Measurements from ENCODE around the gene AGBL3. TPM values are rescaled to one million over a fixed set of nuclear protein-coding genes. Genes with fewer than 3 reads are reported as not detected.
A peak's percentile ranks its signal among the peaks of the same experiment; 100 is the strongest.

Gene AGBL3
- total and polyA plus RNA-seq, 4 donors = 0.67 to 3.1 (median 1.8) TPM

DNA sequence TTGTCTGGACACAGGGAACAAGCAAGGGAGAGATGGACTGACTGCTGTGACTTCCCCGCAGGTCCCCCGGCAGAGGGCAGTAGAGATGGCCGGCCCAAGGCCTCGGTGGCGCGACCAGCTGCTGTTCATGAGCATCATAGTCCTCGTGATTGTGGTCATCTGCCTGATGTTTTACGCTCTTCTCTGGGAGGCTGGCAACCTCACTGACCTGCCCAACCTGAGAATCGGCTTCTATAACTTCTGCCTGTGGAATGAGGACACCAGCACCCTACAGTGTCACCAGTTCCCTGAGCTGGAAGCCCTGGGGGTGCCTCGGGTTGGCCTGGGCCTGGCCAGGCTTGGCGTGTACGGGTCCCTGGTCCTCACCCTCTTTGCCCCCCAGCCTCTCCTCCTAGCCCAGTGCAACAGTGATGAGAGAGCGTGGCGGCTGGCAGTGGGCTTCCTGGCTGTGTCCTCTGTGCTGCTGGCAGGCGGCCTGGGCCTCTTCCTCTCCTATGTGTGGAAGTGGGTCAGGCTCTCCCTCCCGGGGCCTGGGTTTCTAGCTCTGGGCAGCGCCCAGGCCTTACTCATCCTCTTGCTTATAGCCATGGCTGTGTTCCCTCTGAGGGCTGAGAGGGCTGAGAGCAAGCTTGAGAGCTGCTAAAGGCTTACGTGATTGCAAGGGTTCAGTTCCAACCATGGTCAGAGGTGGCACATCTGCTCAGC is 178.2 kb downstream of the AGBL3 start:
- Histone ChIP-seq H3K27ac (ENCODE audit: low read depth in 1 of 2, low read length in 2 of 2) (peak overlapping the region; percentile 16 to 69), H3K9ac (ENCODE audit: low read depth in 1 of 2, low read length in 2 of 2) (no peak overlapping the region), H3K9me3 (ENCODE audit: control insufficient read depth in 4 of 4, low read length in 3 of 4) (no peaks in the 10 kb centered on the region), H3K4me3 (ENCODE audit: low read depth in 1 of 3, low read length in 3 of 3) (no peak overlapping the region), H3K27me3 (ENCODE audit: control insufficient read depth in 4 of 4, insufficient read depth in 4 of 4, low read length in 3 of 4) (no peaks in the 10 kb centered on the region), H3K36me3 (ENCODE audit: control insufficient read depth in 4 of 4, insufficient read depth in 3 of 4, low read depth in 1 of 4, low read length in 3 of 4) (peaks cover 3 to 24% (median 10%) of the 10 kb centered on the region in 4 donors), H3K4me1 (ENCODE audit: control insufficient read depth in 4 of 4, insufficient read depth in 4 of 4, low read length in 3 of 4) (peaks cover 5 to 45% (median 28%) of the 10 kb centered on the region in 4 donors)
- 78% methylated on average over 18 of the region's 18 CpGs for WGBS
- no peak for DNase-seq (ENCODE audit: low spot score)
- TF ChIP-seq GABPA (IDR thresholded peaks at IDR 0.05 in 1 of 2, conservative IDR thresholded peaks at IDR 0.05 in 1 of 2) = no peak
- TF ChIP-seq, protein P1, sequence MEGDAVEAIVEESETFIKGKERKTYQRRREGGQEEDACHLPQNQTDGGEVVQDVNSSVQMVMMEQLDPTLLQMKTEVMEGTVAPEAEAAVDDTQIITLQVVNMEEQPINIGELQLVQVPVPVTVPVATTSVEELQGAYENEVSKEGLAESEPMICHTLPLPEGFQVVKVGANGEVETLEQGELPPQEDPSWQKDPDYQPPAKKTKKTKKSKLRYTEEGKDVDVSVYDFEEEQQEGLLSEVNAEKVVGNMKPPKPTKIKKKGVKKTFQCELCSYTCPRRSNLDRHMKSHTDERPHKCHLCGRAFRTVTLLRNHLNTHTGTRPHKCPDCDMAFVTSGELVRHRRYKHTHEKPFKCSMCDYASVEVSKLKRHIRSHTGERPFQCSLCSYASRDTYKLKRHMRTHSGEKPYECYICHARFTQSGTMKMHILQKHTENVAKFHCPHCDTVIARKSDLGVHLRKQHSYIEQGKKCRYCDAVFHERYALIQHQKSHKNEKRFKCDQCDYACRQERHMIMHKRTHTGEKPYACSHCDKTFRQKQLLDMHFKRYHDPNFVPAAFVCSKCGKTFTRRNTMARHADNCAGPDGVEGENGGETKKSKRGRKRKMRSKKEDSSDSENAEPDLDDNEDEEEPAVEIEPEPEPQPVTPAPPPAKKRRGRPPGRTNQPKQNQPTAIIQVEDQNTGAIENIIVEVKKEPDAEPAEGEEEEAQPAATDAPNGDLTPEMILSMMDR (IDR thresholded peaks at IDR 0.05; ENCODE audit: low read depth, low read length, missing input control) = peak; percentile 9

- Histone ChIP-seq H3K27ac (ENCODE audit: low read depth in 1 of 2, low read length in 2 of 2) (peak overlapping the region; percentile 10 to 69), H3K4me1 (ENCODE audit: control insufficient read depth in 4 of 4, insufficient read depth in 4 of 4, low read length in 3 of 4) (peaks cover 5 to 42% (median 22%) of the 10 kb centered on the region in 4 donors), H3K9ac (ENCODE audit: low read depth in 1 of 2, low read length in 2 of 2) (no peak overlapping the region), H3K36me3 (ENCODE audit: control insufficient read depth in 4 of 4, insufficient read depth in 3 of 4, low read depth in 1 of 4, low read length in 3 of 4) (peaks cover 3 to 24% (median 10%) of the 10 kb centered on the region in 4 donors), H3K4me3 (ENCODE audit: low read depth in 1 of 3, low read length in 3 of 3) (no peak overlapping the region), H3K9me3 (ENCODE audit: control insufficient read depth in 4 of 4, low read length in 3 of 4) (no peaks in the 10 kb centered on the region), H3K27me3 (ENCODE audit: control insufficient read depth in 4 of 4, insufficient read depth in 4 of 4, low read length in 3 of 4) (no peaks in the 10 kb centered on the region)
- TF ChIP-seq, protein P2, sequence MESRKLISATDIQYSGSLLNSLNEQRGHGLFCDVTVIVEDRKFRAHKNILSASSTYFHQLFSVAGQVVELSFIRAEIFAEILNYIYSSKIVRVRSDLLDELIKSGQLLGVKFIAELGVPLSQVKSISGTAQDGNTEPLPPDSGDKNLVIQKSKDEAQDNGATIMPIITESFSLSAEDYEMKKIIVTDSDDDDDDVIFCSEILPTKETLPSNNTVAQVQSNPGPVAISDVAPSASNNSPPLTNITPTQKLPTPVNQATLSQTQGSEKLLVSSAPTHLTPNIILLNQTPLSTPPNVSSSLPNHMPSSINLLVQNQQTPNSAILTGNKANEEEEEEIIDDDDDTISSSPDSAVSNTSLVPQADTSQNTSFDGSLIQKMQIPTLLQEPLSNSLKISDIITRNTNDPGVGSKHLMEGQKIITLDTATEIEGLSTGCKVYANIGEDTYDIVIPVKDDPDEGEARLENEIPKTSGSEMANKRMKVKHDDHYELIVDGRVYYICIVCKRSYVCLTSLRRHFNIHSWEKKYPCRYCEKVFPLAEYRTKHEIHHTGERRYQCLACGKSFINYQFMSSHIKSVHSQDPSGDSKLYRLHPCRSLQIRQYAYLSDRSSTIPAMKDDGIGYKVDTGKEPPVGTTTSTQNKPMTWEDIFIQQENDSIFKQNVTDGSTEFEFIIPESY (IDR thresholded peaks at IDR 0.05) = no peak
- no peak for TF ChIP-seq NR2F2 (IDR thresholded peaks at IDR 0.05)
- TF ChIP-seq HNF4A (conservative IDR thresholded peaks at IDR 0.05) = no peak
- TF ChIP-seq, protein P1 (IDR thresholded peaks at IDR 0.05; ENCODE audit: low read depth, low read length, missing input control) = no peak
- TF ChIP-seq YY1 (IDR thresholded peaks at IDR 0.05) = no peak
- DNase-seq (ENCODE audit: low spot score) = no peak
- 84% methylated on average over 4 of the region's 4 CpGs for WGBS
Measured at GRCh38 chr7:135165862-135166261, 179.6 kb downstream of the AGBL3 start.

DNA sequence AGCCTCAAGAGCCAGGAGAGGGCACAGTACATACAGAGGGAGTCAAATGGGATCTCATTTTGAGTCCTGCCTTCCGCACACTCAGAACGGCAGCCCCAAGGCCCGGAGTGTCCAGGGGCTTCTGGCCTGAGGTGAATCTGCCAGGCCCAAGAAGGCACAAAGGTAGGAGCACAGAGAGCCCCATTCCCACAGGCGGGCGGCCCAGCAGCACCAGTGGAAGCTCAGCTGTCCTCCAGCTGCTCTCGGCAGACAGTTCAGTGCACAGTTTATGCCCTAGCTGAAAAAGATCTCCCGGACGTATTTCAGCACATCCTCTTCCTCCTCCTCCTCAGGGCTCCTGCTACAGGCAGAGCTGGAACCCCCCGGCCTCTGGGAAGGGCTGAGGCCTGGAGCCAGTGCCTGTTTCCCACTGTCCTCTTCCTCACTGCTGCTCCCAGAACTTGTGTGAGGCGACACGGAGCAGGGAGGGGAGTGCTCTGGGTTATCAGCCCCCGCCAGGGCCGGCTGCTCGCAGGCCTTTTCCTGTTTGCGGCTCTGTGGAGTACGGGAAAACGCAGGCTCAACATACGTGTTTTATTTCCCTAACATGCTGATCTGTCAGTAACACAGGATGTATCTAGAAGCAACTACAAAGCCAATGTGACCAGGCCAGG is 180.2 kb downstream of the AGBL3 start:
- TF ChIP-seq RXRA (IDR thresholded peaks at IDR 0.05) = peak in 1 of 2 donors; percentile 12
- no peak for TF ChIP-seq FOXA1 (IDR thresholded peaks at IDR 0.05)
- peak in 1 of 2 donors; percentile 33 for TF ChIP-seq RAD21 (IDR thresholded peaks at IDR 0.05)
- peak; percentile 67 for TF ChIP-seq NR2F2 (IDR thresholded peaks at IDR 0.05)
- no peak for DNase-seq (ENCODE audit: low spot score)
- Histone ChIP-seq H3K27me3 (ENCODE audit: control insufficient read depth in 4 of 4, insufficient read depth in 4 of 4, low read length in 3 of 4) (no peaks in the 10 kb centered on the region), H3K27ac (ENCODE audit: low read depth in 1 of 2, low read length in 2 of 2) (peak overlapping the region; percentile 10 to 69), H3K9me3 (ENCODE audit: control insufficient read depth in 4 of 4, low read length in 3 of 4) (no peaks in the 10 kb centered on the region), H3K9ac (ENCODE audit: low read depth in 1 of 2, low read length in 2 of 2) (no peak overlapping the region), H3K4me3 (ENCODE audit: low read depth in 1 of 3, low read length in 3 of 3) (no peak overlapping the region), H3K36me3 (ENCODE audit: control insufficient read depth in 4 of 4, insufficient read depth in 3 of 4, low read depth in 1 of 4, low read length in 3 of 4) (peaks cover 3 to 24% (median 10%) of the 10 kb centered on the region in 4 donors), H3K4me1 (ENCODE audit: control insufficient read depth in 4 of 4, insufficient read depth in 4 of 4, low read length in 3 of 4) (peaks cover 5 to 41% (median 23%) of the 10 kb centered on the region in 4 donors)
- 70% methylated on average over 18 of the region's 18 CpGs for WGBS

Measured in liver (tissue), 9 donors.